SK-N-SH treated with all-trans-retinoic acid at 6 μM for 48 hours (cell line): ENCODE measurements around the gene NPFF.
"Not testable (repeated sequence)": the region's sequence is repeated elsewhere in the genome, so short reads cannot be mapped to it uniquely, and the experiment has no call there.

Experiments
- ATAC-seq: fragments of 200-7000 bp; cut with Tn5 transposase; 3 replicates; pipeline ENCODE4 v1.9.1; 2020; ENCODE audit warnings: mild to moderate bottlenecking, moderate library complexity
- BACH2 ChIP-seq: fragments of 250-450 bp; sonication (Bioruptor Pico); IDR thresholded peaks from 2 replicates; pipeline ENCODE4 v1.9.0; 2021; ENCODE audit warnings: mild to moderate bottlenecking, borderline replicate concordance
- CSDC2 ChIP-seq: fragments of 250-450 bp; sonication (Bioruptor Pico); IDR thresholded peaks from 2 replicates; pipeline ENCODE4 v1.5.0; 2020; ENCODE audit warnings: mild to moderate bottlenecking, moderate library complexity
- ESRRG ChIP-seq: fragments of 250-450 bp; sonication (Bioruptor Pico); IDR thresholded peaks from 2 replicates; pipeline ENCODE4 v1.6.1; 2021; ENCODE audit warnings: mild to moderate bottlenecking
- ISL1 ChIP-seq: fragments of 250-450 bp; sonication (Bioruptor Pico); IDR thresholded peaks from 2 replicates; pipeline ENCODE4 v2.1.2; 2022; ENCODE audit warnings: mild to moderate bottlenecking, moderate library complexity
- POU6F1 ChIP-seq: fragments of 250-450 bp; sonication (Bioruptor Pico); IDR thresholded peaks from 2 replicates; pipeline ENCODE4 v1.8.0; 2021; ENCODE audit warnings: low read depth, mild to moderate bottlenecking, moderate library complexity, borderline replicate concordance
- PPARA ChIP-seq: fragments of 250-450 bp; sonication (Bioruptor Pico); IDR thresholded peaks from 2 replicates; pipeline ENCODE4 v1.5.0; 2020; ENCODE audit warnings: mild to moderate bottlenecking, borderline replicate concordance
- RARB ChIP-seq: fragments of 250-450 bp; sonication (Bioruptor Pico); IDR thresholded peaks from 2 replicates; pipeline ENCODE4 v1.8.0; 2021; ENCODE audit warnings: mild to moderate bottlenecking, moderate library complexity
- SNAI2 ChIP-seq: fragments of 250-450 bp; sonication (Bioruptor Pico); IDR thresholded peaks from 2 replicates; pipeline ENCODE4 v1.5.0; 2020; ENCODE audit warnings: mild to moderate bottlenecking, moderate library complexity
- TCF4 ChIP-seq: fragments of 250-450 bp; sonication (Bioruptor Pico); IDR thresholded peaks from 2 replicates; pipeline ENCODE4 v1.8.0; 2021; ENCODE audit warnings: mild to moderate bottlenecking, moderate library complexity, borderline replicate concordance
- TOX ChIP-seq: fragments of 250-450 bp; sonication (Bioruptor Pico); IDR thresholded peaks from 2 replicates; pipeline ENCODE4 v1.8.0; 2021; ENCODE audit warnings: mild to moderate bottlenecking, moderate library complexity, borderline replicate concordance
- ZC3H10 ChIP-seq: fragments of 250-450 bp; sonication (Bioruptor Pico); IDR thresholded peaks from 2 replicates; pipeline ENCODE4 v1.5.1; 2021; ENCODE audit warnings: mild to moderate bottlenecking, moderate library complexity
- ZFP30 ChIP-seq: fragments of 450-650 bp; formaldehyde crosslinking; IDR thresholded peaks from 2 replicates; pipeline ENCODE4 v1.5.0; 2022; ENCODE audit warnings: mild to moderate bottlenecking, moderate library complexity
- ZNF565 ChIP-seq: fragments of 450-650 bp; formaldehyde crosslinking; conservative IDR thresholded peaks from 2 replicates; pipeline ENCODE4 v1.5.0; 2020; ENCODE audit warnings: low read depth, mild to moderate bottlenecking, moderate library complexity
- ZNF70 ChIP-seq: fragments of 450-650 bp; formaldehyde crosslinking; IDR thresholded peaks from 2 replicates; pipeline ENCODE4 v1.5.0; 2020; ENCODE audit warnings: mild to moderate bottlenecking, moderate library complexity
- TF ChIP-seq, protein P1 (sequence below): fragments of 250-450 bp; sonication (Bioruptor Pico); IDR thresholded peaks from 2 replicates; pipeline ENCODE4 v1.5.1; 2021; ENCODE audit warnings: mild to moderate bottlenecking, moderate library complexity

Gene NPFF

GRCh38 chr12:53551889-53552291 lies 44.6 kb upstream of the NPFF start:
- ATAC-seq: peak; percentile 33; the same call in 1 of the 3 replicates
- no peak for TF ChIP-seq SNAI2

GRCh38 chr12:53550595-53550994 lies 43.3 kb upstream of the NPFF start:
- ATAC-seq: peak; percentile 56
- TF ChIP-seq TOX (CRISPR knock-in tag) (no peak), RARB (CRISPR knock-in tag) (no peak), BACH2 (CRISPR knock-in tag) (no peak)
- TF ChIP-seq, protein P1, sequence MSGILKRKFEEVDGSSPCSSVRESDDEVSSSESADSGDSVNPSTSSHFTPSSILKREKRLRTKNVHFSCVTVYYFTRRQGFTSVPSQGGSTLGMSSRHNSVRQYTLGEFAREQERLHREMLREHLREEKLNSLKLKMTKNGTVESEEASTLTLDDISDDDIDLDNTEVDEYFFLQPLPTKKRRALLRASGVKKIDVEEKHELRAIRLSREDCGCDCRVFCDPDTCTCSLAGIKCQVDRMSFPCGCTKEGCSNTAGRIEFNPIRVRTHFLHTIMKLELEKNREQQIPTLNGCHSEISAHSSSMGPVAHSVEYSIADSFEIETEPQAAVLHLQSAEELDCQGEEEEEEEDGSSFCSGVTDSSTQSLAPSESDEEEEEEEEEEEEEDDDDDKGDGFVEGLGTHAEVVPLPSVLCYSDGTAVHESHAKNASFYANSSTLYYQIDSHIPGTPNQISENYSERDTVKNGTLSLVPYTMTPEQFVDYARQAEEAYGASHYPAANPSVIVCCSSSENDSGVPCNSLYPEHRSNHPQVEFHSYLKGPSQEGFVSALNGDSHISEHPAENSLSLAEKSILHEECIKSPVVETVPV: no peak

DNA sequence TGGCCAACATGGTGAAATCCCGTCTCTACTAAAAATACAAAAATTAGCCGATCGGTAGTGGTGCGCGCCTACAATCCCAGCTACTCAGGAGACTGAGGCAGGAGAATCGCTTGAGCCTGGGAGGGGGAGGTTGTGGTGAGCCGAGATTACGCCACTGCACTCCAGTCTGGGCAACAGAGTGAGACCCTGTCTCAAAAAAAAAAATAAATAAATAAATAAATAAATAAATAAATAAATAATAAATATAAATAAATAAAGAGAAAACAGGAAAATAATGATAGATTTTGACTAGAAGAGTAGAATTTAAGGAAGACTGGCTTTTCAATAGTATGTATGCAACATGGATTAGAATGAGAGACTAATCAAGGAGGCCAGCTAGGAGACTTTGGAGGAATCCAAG lies 42.8 kb upstream of the NPFF start:
- not testable (repeated sequence) for ATAC-seq

GRCh38 chr12:53548354-53548753 lies 41.1 kb upstream of the NPFF start:
- ATAC-seq: not testable (repeated sequence)

- ATAC-seq: peak; percentile 98
- TF ChIP-seq ZC3H10 (CRISPR knock-in tag) (no peak), POU6F1 (CRISPR knock-in tag) (no peak), ISL1 (CRISPR knock-in tag) (no peak), PPARA (CRISPR knock-in tag) (no peak), CSDC2 (no peak), RARB (CRISPR knock-in tag) (no peak), TCF4 (CRISPR knock-in tag) (no peak), ZFP30 (CRISPR knock-in tag) (no peak)
- TF ChIP-seq, protein P1: no peak
Measured at GRCh38 chr12:53543539-53543938, 36.3 kb upstream of the NPFF start.

GRCh38 chr12:53539526-53539925 lies 32.2 kb upstream of the NPFF start:
- no peak for ATAC-seq
- TF ChIP-seq TOX (CRISPR knock-in tag) (no peak), ZNF70 (CRISPR knock-in tag) (no peak)
- TF ChIP-seq, all 23 proteins: peak for 0

- TF ChIP-seq CSDC2 (no peak), ESRRG (CRISPR knock-in tag) (no peak), ZFP30 (CRISPR knock-in tag) (no peak), SNAI2 (no peak), ZNF565 (no peak)
- TF ChIP-seq, protein P1: no peak
- no peak for ATAC-seq
Measured at GRCh38 chr12:53538209-53538689, 31.0 kb upstream of the NPFF start.

DNA sequence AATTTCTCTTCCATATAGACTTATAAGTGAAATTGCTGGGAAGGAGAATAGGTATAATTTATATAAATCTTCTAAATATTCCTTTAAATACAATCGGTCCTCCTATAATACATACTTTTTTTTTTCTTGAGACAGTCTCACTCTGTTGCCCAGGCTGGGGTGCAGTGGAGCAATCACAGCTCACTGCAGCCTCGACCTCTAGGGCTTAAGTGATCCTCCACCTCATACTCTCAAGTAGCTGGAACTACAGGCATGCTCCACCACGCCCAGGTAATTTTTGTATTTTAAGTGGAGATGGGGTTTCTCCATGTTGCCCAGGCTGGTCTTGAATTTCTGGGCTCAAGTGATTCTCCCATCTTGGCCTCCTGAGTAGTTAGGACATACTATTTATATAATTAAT lies 29.7 kb upstream of the NPFF start:
- no peak for TF ChIP-seq ZFP30 (CRISPR knock-in tag)
- no peak for TF ChIP-seq ISL1 (CRISPR knock-in tag)
- TF ChIP-seq, protein P1: no peak
- no peak for TF ChIP-seq TCF4 (CRISPR knock-in tag)
- no peak for ATAC-seq
